GM23248 (cell line): Measurements from ENCODE around the gene ZNF750. TPM values are rescaled to one million over a fixed set of nuclear protein-coding genes. Genes with fewer than 3 reads are reported as not detected.
A peak's percentile ranks its signal among the peaks of the same experiment; 100 is the strongest.

Experiments used
- DNase-seq: peaks from one replicate; pipeline ENCODE4 v3.0.0-alpha.2; 2015
- H2AFZ ChIP-seq: fragments of 200-600 bp; sonication (generic); 2 replicates; pipeline ENCODE4 v1.6.1; 2016; ENCODE audit warnings: antibody characterized with exemption
- H3F3A ChIP-seq: fragments of 200-600 bp; sonication (generic); 2 replicates; pipeline ENCODE4 v1.6.1; 2016; ENCODE audit warnings: mild to moderate bottlenecking, antibody characterized with exemption, mixed run types; ENCODE audit not compliant: insufficient read depth
- H3K27ac ChIP-seq: fragments of 200-600 bp; sonication (generic); 2 replicates; pipeline ENCODE4 v1.5.1; 2016; ENCODE audit warnings: mild to moderate bottlenecking
- H3K27me3 ChIP-seq: fragments of 200-600 bp; sonication (generic); replicated peaks from 2 replicates; pipeline ENCODE4 v1.6.1; 2016; ENCODE audit warnings: mild to moderate bottlenecking; ENCODE audit not compliant: insufficient read depth
- H3K36me3 ChIP-seq: fragments of 200-600 bp; sonication (generic); 2 replicates; pipeline ENCODE4 v1.6.1; 2016; ENCODE audit warnings: low read depth, mild to moderate bottlenecking
- H3K4me1 ChIP-seq: fragments of 200-600 bp; sonication (generic); 2 replicates; pipeline ENCODE4 v1.6.1; 2016; ENCODE audit warnings: mild to moderate bottlenecking; ENCODE audit not compliant: insufficient read depth
- H3K4me2 ChIP-seq: fragments of 200-600 bp; sonication (generic); one replicate; pipeline ENCODE4 v1.6.1; 2016; ENCODE audit warnings: mild to moderate bottlenecking; ENCODE audit not compliant: unreplicated experiment
- H3K4me3 ChIP-seq: fragments of 200-600 bp; sonication (generic); 2 replicates; pipeline ENCODE4 v1.5.1; 2016; ENCODE audit warnings: mild to moderate bottlenecking
- H3K79me2 ChIP-seq: fragments of 200-600 bp; sonication (generic); 2 replicates; pipeline ENCODE4 v1.6.1; 2016; ENCODE audit warnings: mild to moderate bottlenecking; ENCODE audit not compliant: insufficient read depth
- H3K9ac ChIP-seq: fragments of 200-600 bp; sonication (generic); 2 replicates; pipeline ENCODE4 v1.6.1; 2016; ENCODE audit warnings: mild to moderate bottlenecking
- H3K9me2 ChIP-seq: fragments of 200-600 bp; sonication (generic); 2 replicates; pipeline ENCODE4 v1.6.1; 2016; ENCODE audit warnings: mixed run types, mild to moderate bottlenecking, moderate library complexity; ENCODE audit not compliant: insufficient read depth
- H3K9me3 ChIP-seq: fragments of 200-600 bp; sonication (generic); one replicate; pipeline ENCODE4 v1.6.1; 2017; ENCODE audit warnings: low read depth
- H4K20me1 ChIP-seq: fragments of 200-600 bp; sonication (generic); 2 replicates; pipeline ENCODE4 v1.6.0; 2016; ENCODE audit not compliant: insufficient read depth
- EZH2 ChIP-seq: fragments of 200-600 bp; sonication (generic); IDR thresholded peaks from 2 replicates; pipeline ENCODE4 v1.6.1; 2018; ENCODE audit warnings: antibody characterized with exemption, mild to moderate bottlenecking; ENCODE audit not compliant: insufficient read depth, poor library complexity, severe bottlenecking
- EZH2phosphoT487 ChIP-seq: fragments of 200-600 bp; sonication (generic); IDR thresholded peaks from 2 replicates; pipeline ENCODE4 v1.6.1; 2018; ENCODE audit warnings: antibody characterized with exemption, moderate library complexity, mild to moderate bottlenecking, low read depth; ENCODE audit not compliant: insufficient read depth
- WGBS, 2 experiments: methylation state at CpG; one replicate each; pipeline ENCODE4 v1.1.6; 2015 to 2017; ENCODE audit warnings: low lambda C conversion rate in 2 of 2, low coverage in 1 of 2; ENCODE audit errors: missing lambda C conversion rate in 2 of 2; 5-methylcytosine and 5-hydroxymethylcytosine counted together
- in situ Hi-C: fragments of 300-500 bp; cut with MboI; formaldehyde crosslinking; loops from 2 replicates; pipeline ENCODE4 v1.15.0; 2020
- polyA plus RNA-seq: library from polyadenylated mRNA; unstranded; fragments of >200 nt; fragmentation: Nextera tagmentation; extraction: Ambion mirVana; gene quantifications from 2 replicates; pipeline ENCODE4 v1.2.1, GENCODE V29; 2016
- total RNA-seq: library from RNA; depleted of rRNA; stranded (reverse); fragments of >200 nt; shearing (Covaris generic); gene quantifications from 2 replicates; pipeline ENCODE4 v1.2.3, GENCODE V29; 2014

Gene ZNF750
- total and polyA plus RNA-seq, 2 experiments from 2014 or later, result 0.11 TPM; not detected in 1

- Histone ChIP-seq H4K20me1 (no peaks in the 10 kb centered on the region), H3K79me2 (peaks cover 3% of the 10 kb centered on the region; the same call in 1 of the 2 replicates), H3K27me3 (no peaks in the 10 kb centered on the region), H3K9me3 (no peaks in the 10 kb centered on the region), H3K9ac (no peak overlapping the region), H3K9me2 (no peaks in the 10 kb centered on the region), H3K4me1 (peaks cover 12% of the 10 kb centered on the region), H3K4me2 (no peak overlapping the region), H3K36me3 (no peaks in the 10 kb centered on the region), H3K4me3 (no peak overlapping the region), H3F3A (no peaks in the 10 kb centered on the region), H3K27ac (no peak overlapping the region), H2AFZ (no peak overlapping the region)
- TF ChIP-seq EZH2 (no peak), EZH2phosphoT487 (no peak)
- 91 to 93% methylated on average over 14 of the region's 14 CpGs for WGBS, 2 experiments
- in situ Hi-C loops, result no loop called here
- no peak for DNase-seq
These were observed 44.2 kb downstream of the ZNF750 start for GRCh38 chr17:82795615-82796014.

- Histone ChIP-seq H3K9me2 (no peaks in the 10 kb centered on the region), H3K27me3 (no peaks in the 10 kb centered on the region), H3K4me3 (no peak overlapping the region), H3K79me2 (peaks cover 9% of the 10 kb centered on the region; the same call in 1 of the 2 replicates), H2AFZ (no peak overlapping the region), H3F3A (no peaks in the 10 kb centered on the region), H3K27ac (no peak overlapping the region), H3K4me1 (peaks cover 12% of the 10 kb centered on the region), H3K36me3 (no peaks in the 10 kb centered on the region), H3K9me3 (no peaks in the 10 kb centered on the region), H3K4me2 (no peak overlapping the region), H3K9ac (no peak overlapping the region), H4K20me1 (no peaks in the 10 kb centered on the region)
- DNase-seq, result peak; percentile 48
- TF ChIP-seq EZH2phosphoT487 (no peak), EZH2 (no peak)
- in situ Hi-C loops, result no loop called here
- WGBS, 2 experiments, result 42 to 51% methylated on average over 18 of the region's 18 CpGs
These were observed 44.9 kb downstream of the ZNF750 start for GRCh38 chr17:82794781-82795482.

- DNase-seq, result peak; percentile 20
- no peaks in the 10 kb centered on the region for H3K36me3 ChIP-seq
- H4K20me1 ChIP-seq, result no peaks in the 10 kb centered on the region
- no peak overlapping the region for H3K9ac ChIP-seq
- H3K9me3 ChIP-seq, result no peaks in the 10 kb centered on the region
- H3K4me2 ChIP-seq, result no peak overlapping the region
- no peaks in the 10 kb centered on the region for H3F3A ChIP-seq
- no peak overlapping the region for H2AFZ ChIP-seq
- H3K79me2 ChIP-seq, result peaks cover 9% of the 10 kb centered on the region; the same call in 1 of the 2 replicates
- H3K27ac ChIP-seq, result no peak overlapping the region
- no peaks in the 10 kb centered on the region for H3K9me2 ChIP-seq
- no peaks in the 10 kb centered on the region for H3K27me3 ChIP-seq
- H3K4me1 ChIP-seq, result peaks cover 12% of the 10 kb centered on the region
- H3K4me3 ChIP-seq, result no peak overlapping the region
- in situ Hi-C loops, result no loop called here
- 60 to 64% methylated on average over 15 of the region's 15 CpGs for WGBS, 2 experiments
- no peak for TF ChIP-seq EZH2
- no peak for TF ChIP-seq EZH2phosphoT487
These were observed 45.7 kb downstream of the ZNF750 start for GRCh38 chr17:82793974-82794630.

- H3K9ac ChIP-seq, result no peak overlapping the region
These were observed 48.3 kb downstream of the ZNF750 start for GRCh38 chr17:82791532-82791931.

More at GRCh38 chr17:82791532-82791931, 48.3 kb downstream of the ZNF750 start:
- no peak for TF ChIP-seq EZH2phosphoT487
- TF ChIP-seq EZH2, result no peak
- peaks cover 19% of the 10 kb centered on the region for H3K4me1 ChIP-seq
- H3K4me3 ChIP-seq, result no peak overlapping the region
- no peaks in the 10 kb centered on the region for H3K9me2 ChIP-seq
- H3K36me3 ChIP-seq, result no peaks in the 10 kb centered on the region
- peaks cover 9% of the 10 kb centered on the region; the same call in 1 of the 2 replicates for H3K79me2 ChIP-seq
- peak; percentile 84 for DNase-seq
- H2AFZ ChIP-seq, result no peak overlapping the region
- WGBS, 2 experiments, result 67 to 69% methylated on average over 12 of the region's 12 CpGs
- no peaks in the 10 kb centered on the region for H3K9me3 ChIP-seq
- H3K27ac ChIP-seq, result 0 out of 2 replicates have a peak overlapping the region, but pooled peaks have one; percentile 23
- H3K27me3 ChIP-seq, result no peaks in the 10 kb centered on the region
- H4K20me1 ChIP-seq, result no peaks in the 10 kb centered on the region
- peaks cover 11% of the 10 kb centered on the region for H3F3A ChIP-seq
- H3K4me2 ChIP-seq, result no peak overlapping the region
- in situ Hi-C loops, result no loop called here
